PC-9 (cell line): Measurements from ENCODE around the gene TGFB2.

Experiments used
- CTCF ChIP-seq: fragments of 200-600 bp; sonication (generic); conservative IDR thresholded peaks from 2 replicates; pipeline ENCODE4 v1.6.1; 2017; ENCODE audit warnings: mixed run types, antibody characterized with exemption, mild to moderate bottlenecking, moderate library complexity
- EZH2 ChIP-seq: fragments of 200-600 bp; sonication (generic); IDR thresholded peaks from 2 replicates; pipeline ENCODE4 v1.8.0; 2017; ENCODE audit warnings: antibody characterized with exemption, low read depth

GRCh38 chr1:218342091-218342490, 3.0 kb upstream of the TGFB2 start:
- TF ChIP-seq EZH2 (no peak), CTCF (no peak)
